Adrenal gland (tissue), 5 donors: ENCODE data around the gene POLR3GL.

Experiments used
- CTCF ChIP-seq, 6 experiments: fragments of 450-650 bp in 4 of 6; fragments of 200-600 bp in 2 of 6; sonication (generic) in 1 of 6; IDR thresholded peaks; 1 replicate in 5 of 6; 2 replicates in 1 of 6; pipeline versions ENCODE4 v1.5.1 to v1.8.0; 2016 to 2021; ENCODE audit warnings: antibody characterized with exemption in 6 of 6, mild to moderate bottlenecking in 2 of 6, moderate library complexity in 1 of 6
- POLR2A ChIP-seq, 2 donors: fragments of 450-650 bp; IDR thresholded peaks; one replicate each; pipeline ENCODE4 v1.6.1; 2017; ENCODE audit warnings: antibody characterized with exemption in 2 of 2, mild to moderate bottlenecking in 2 of 2, moderate library complexity in 1 of 2
- donor health status: DM: no; HTN: no; CAD: no.

- TF ChIP-seq CTCF (IDR thresholded peaks at IDR 0.05), result no peak
- no peak for TF ChIP-seq POLR2A (IDR thresholded peaks at IDR 0.05)
These were observed 17.7 kb downstream of the POLR3GL start for GRCh38 chr1:145982010-145982723.
